Endothelial cell (in vitro differentiated cells): Measurements from ENCODE around the gene GNPDA1. TPM values are rescaled to one million over a fixed set of nuclear protein-coding genes. Genes with fewer than 3 reads are reported as not detected.
A peak's percentile ranks its signal among the peaks of the same experiment; 100 is the strongest.

Experiments
- DNase-seq: peaks from one replicate; pipeline ENCODE4 v3.0.0; 2021; ENCODE audit warnings: low spot score
- H3K27ac Mint-ChIP-seq: one replicate; pipeline ENCODE4 v1.8.0; 2021; ENCODE audit warnings: mixed read lengths, inconsistent platforms; ENCODE audit not compliant: unreplicated experiment
- H3K27me3 Mint-ChIP-seq: one replicate; pipeline ENCODE4 v1.8.0; 2021; ENCODE audit warnings: mild to moderate bottlenecking, moderate library complexity, mixed read lengths, inconsistent platforms; ENCODE audit not compliant: unreplicated experiment
- H3K36me3 Mint-ChIP-seq: one replicate; pipeline ENCODE4 v1.8.0; 2021; ENCODE audit warnings: mild to moderate bottlenecking, low read depth, mixed read lengths, inconsistent platforms; ENCODE audit not compliant: unreplicated experiment
- H3K4me1 Mint-ChIP-seq: one replicate; pipeline ENCODE4 v1.8.0; 2021; ENCODE audit warnings: mild to moderate bottlenecking, mixed read lengths, inconsistent platforms; ENCODE audit not compliant: unreplicated experiment
- H3K4me3 Mint-ChIP-seq: one replicate; pipeline ENCODE4 v1.8.0; 2021; ENCODE audit warnings: mild to moderate bottlenecking, mixed read lengths, inconsistent platforms; ENCODE audit not compliant: unreplicated experiment
- H3K9me3 Mint-ChIP-seq: one replicate; pipeline ENCODE4 v1.8.0; 2021; ENCODE audit warnings: mixed read lengths, inconsistent platforms; ENCODE audit not compliant: unreplicated experiment
- total RNA-seq: library from RNA; stranded (reverse); fragmentation: NEBNext Ultra II Directional; extraction: Animal tissue kit (Norgen Biotek cat#: 25700); gene quantifications from one replicate; pipeline ENCODE4 v1.2.1, GENCODE V29; 2021; ENCODE audit not compliant: unreplicated experiment
- TF ChIP-seq, protein P1 (sequence below): fragments of 200-600 bp; sonication (generic); IDR thresholded peaks from one replicate; pipeline ENCODE4 v1.5.0; 2021; ENCODE audit warnings: antibody characterized with exemption; ENCODE audit not compliant: unreplicated experiment

The GNPDA1 gene
- total RNA-seq, 1 donor from 2014 or later = 59.5 TPM

DNA sequence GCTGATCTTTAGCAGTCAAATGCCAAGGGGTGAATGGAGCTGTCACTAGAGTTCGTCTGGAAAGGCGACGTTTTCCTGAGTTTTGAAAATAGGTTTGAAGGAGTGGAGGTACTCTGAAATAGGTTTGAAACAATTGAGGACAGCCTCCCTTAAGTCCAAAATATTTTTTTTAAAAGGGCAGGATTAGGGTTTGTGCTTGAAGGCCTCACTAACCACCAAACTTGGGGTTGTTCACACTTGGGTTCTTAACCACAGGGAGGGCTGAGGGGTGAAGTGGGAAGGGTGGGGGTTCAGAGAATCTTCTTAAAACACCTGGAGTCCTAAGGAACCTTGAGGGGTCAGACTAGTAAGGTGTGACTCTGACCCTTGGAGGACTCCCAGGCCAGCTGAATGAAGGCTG lies 51.4 kb downstream of the GNPDA1 start:
- Mint-ChIP-seq H3K4me1 (peaks cover 49% of the 10 kb centered on the region), H3K4me3 (no peak overlapping the region), H3K27ac (peak overlapping the region; percentile 87), H3K9me3 (no peaks in the 10 kb centered on the region), H3K27me3 (peaks cover 14% of the 10 kb centered on the region), H3K36me3 (peaks cover under 1% of the 10 kb centered on the region)
- TF ChIP-seq, protein P1, sequence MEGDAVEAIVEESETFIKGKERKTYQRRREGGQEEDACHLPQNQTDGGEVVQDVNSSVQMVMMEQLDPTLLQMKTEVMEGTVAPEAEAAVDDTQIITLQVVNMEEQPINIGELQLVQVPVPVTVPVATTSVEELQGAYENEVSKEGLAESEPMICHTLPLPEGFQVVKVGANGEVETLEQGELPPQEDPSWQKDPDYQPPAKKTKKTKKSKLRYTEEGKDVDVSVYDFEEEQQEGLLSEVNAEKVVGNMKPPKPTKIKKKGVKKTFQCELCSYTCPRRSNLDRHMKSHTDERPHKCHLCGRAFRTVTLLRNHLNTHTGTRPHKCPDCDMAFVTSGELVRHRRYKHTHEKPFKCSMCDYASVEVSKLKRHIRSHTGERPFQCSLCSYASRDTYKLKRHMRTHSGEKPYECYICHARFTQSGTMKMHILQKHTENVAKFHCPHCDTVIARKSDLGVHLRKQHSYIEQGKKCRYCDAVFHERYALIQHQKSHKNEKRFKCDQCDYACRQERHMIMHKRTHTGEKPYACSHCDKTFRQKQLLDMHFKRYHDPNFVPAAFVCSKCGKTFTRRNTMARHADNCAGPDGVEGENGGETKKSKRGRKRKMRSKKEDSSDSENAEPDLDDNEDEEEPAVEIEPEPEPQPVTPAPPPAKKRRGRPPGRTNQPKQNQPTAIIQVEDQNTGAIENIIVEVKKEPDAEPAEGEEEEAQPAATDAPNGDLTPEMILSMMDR = no peak
- DNase-seq = no peak

DNA sequence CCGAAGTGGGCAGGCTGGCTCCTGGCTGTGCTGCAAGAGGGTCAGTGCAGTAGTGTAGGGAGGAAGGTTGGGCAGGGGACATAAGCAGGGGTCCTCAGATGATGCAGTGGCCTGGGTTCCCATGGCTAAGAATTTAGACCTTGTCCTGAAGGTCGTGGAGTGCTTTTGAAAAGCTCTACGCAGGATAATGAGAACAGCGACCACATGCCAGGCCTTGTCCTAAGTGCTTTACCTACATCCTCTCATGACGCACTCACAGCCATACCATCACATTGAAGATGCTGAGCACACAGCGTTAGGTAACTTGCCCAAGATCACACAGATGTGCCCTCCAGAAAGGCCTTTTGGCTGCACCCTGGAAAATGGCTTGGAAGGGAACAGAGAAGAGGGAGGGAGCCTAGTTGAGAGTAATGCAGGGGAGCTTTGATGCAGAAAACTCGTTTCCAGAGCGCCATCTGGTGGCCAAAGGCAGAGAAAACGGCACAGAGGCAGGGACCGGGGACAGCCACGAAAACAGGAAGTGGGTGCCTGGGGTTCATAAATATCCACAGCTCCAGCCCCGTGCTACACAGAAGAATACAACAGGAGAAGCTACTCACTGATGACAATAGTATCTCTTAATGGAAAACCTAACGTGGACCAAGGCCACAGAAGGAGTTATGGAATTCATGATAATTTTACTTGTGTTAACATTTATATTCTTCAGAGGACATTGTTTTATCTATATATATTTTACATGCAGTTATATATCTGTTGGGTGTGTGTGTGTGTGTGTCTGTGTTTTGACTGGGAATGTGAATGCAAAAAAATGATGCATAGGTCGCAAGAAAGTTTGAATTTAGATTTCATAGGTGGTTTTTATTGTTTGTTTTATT lies 52.1 kb downstream of the GNPDA1 start:
- Mint-ChIP-seq H3K36me3 (peaks cover 3% of the 10 kb centered on the region), H3K27me3 (peaks cover 16% of the 10 kb centered on the region), H3K4me1 (peaks cover 57% of the 10 kb centered on the region), H3K4me3 (no peak overlapping the region), H3K27ac (peak overlapping the region; percentile 87), H3K9me3 (no peaks in the 10 kb centered on the region)
- peak; percentile 88 for DNase-seq
- TF ChIP-seq, protein P1 = peak; percentile 90

DNA sequence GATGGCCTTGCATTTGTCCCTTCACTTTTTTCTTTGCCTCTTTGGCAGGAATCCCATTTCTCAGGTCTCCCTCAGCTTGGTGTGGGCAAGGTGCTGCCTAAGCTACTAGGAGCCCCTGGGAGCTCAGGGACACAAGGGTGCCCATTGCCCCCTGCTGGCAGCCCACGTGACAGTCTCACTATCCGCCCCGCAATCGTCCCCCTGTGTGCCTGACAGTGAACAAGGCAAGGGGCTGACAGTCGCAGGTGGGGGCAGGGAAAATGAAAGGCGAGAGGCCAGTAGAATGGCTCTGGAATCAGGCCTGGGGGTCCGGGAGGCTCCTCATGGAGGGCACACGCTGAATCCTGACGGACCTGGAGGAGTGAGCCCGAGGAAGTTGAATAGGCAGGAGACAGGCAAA lies 52.8 kb downstream of the GNPDA1 start:
- Mint-ChIP-seq H3K4me3 (peak overlapping the region; percentile 19), H3K27ac (peak overlapping the region; percentile 69), H3K9me3 (no peaks in the 10 kb centered on the region), H3K27me3 (peaks cover 16% of the 10 kb centered on the region), H3K36me3 (peaks cover 3% of the 10 kb centered on the region), H3K4me1 (peaks cover 61% of the 10 kb centered on the region)
- TF ChIP-seq, protein P1 = no peak
- DNase-seq = peak; percentile 60

DNA sequence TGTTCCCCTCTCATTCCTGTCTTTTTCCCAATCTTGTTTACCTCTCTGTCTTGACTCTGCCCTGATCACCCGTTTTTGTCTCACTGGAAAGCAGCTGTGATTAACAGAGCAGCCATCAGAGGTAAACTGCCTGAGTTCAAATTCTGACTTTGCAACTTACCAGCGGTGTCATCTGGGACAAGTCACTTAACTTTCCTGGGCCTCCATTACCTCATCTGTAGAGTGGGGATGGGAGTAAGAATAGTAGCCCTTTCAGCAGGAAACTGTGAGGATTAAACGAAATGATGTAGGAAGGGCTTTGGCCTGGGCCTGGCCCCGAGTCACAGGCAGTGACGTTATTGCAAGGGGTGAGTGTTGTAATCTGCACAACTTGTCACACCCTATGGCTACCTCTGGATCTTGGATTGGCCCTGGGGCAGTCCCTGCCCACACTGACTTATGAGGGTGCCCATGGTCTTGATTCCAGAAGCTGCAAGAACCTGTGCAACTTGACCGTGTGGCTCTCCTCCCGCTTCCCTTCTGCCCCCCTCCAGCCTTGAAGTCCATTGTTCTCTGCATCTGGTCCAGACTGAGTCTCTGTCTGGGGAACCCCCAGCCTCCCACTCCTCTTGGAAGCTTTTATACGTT lies 54.2 kb downstream of the GNPDA1 start:
- Mint-ChIP-seq H3K27me3 (peaks cover 16% of the 10 kb centered on the region), H3K4me1 (peaks cover 71% of the 10 kb centered on the region), H3K36me3 (peaks cover 10% of the 10 kb centered on the region), H3K9me3 (no peaks in the 10 kb centered on the region), H3K4me3 (peak overlapping the region; percentile 89), H3K27ac (peak overlapping the region; percentile 98)
- DNase-seq = no peak
- TF ChIP-seq, protein P1 = no peak

DNA sequence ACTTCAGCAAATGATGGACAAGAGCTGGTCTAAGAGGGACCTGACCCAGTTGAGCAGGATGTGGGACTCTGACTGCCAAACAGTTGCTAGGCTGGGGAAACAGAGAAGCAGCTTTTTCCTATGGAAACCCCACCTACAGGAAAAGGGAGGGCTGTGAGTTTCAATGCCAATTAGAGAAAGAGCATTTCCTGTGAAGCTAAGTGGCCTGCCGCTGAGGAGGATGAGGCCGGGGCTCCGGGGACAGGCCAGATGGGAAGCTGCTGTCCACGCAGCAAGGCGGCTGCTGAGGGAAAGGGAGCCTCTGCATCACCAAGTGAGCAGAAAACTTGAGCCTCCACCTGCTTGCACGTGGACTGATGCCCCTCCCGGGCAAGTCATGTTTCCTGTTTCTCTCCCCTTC lies 54.7 kb downstream of the GNPDA1 start, which contains the start of gene PCDH12:
Gene PCDH12, minus strand, starts transcription at position 90 of the 400 bp plus-strand sequence. CDS start 351 bp downstream, outside the sequence.
- TF ChIP-seq, protein P1 = no peak
- peaks cover 16% of the 10 kb centered on the region for H3K27me3 Mint-ChIP-seq
- peaks cover 77% of the 10 kb centered on the region for H3K4me1 Mint-ChIP-seq
- H3K4me3 Mint-ChIP-seq = peak within 1 kb of the TSS; percentile 89
- peak within 1 kb of the TSS; percentile 98 for H3K27ac Mint-ChIP-seq
- H3K36me3 Mint-ChIP-seq = peaks cover 14% of the 10 kb centered on the region
- peak; percentile 68 for DNase-seq
- no peaks in the 10 kb centered on the region for H3K9me3 Mint-ChIP-seq
